SJCRH30 (cell line): Measurements from ENCODE around the gene NCBP3. TPM values are rescaled to one million over a fixed set of nuclear protein-coding genes. Genes with fewer than 3 reads are reported as not detected.

Source experiments
- DNase-seq, 2 experiments: peaks; one replicate each; pipeline ENCODE4 v3.0.0-alpha.2; 2015 to 2020
- H3K27ac ChIP-seq: fragments of 250-450 bp; sonication (Bioruptor Pico); 2 replicates; pipeline ENCODE4 v1.5.1; 2020; ENCODE audit warnings: mild to moderate bottlenecking, moderate library complexity
- H3K27me3 ChIP-seq: fragments of 250-450 bp; sonication (Bioruptor Pico); 2 replicates; pipeline ENCODE4 v1.5.1; 2020; ENCODE audit warnings: mild to moderate bottlenecking, moderate library complexity
- H3K36me3 ChIP-seq: fragments of 250-450 bp; sonication (Bioruptor Pico); 2 replicates; pipeline ENCODE4 v1.5.1; 2020; ENCODE audit warnings: mild to moderate bottlenecking, moderate library complexity
- H3K4me1 ChIP-seq: fragments of 250-450 bp; sonication (Bioruptor Pico); 2 replicates; pipeline ENCODE4 v1.5.1; 2020; ENCODE audit warnings: mild to moderate bottlenecking, moderate library complexity
- H3K4me3 ChIP-seq: fragments of 250-450 bp; sonication (Bioruptor Pico); 2 replicates; pipeline ENCODE4 v1.5.1; 2020; ENCODE audit warnings: mild to moderate bottlenecking, moderate library complexity
- H3K9me3 ChIP-seq: fragments of 250-450 bp; sonication (Bioruptor Pico); replicated peaks from 2 replicates; pipeline ENCODE4 v1.5.1; 2020; ENCODE audit warnings: mild to moderate bottlenecking, moderate library complexity
- total RNA-seq: library from RNA; depleted of rRNA; stranded (reverse); fragments of >200 nt; shearing (Covaris generic); gene quantifications from 2 replicates; pipeline ENCODE4 v1.2.3, GENCODE V29; 2014; rRNA removed

NCBP3 gene, protein sequence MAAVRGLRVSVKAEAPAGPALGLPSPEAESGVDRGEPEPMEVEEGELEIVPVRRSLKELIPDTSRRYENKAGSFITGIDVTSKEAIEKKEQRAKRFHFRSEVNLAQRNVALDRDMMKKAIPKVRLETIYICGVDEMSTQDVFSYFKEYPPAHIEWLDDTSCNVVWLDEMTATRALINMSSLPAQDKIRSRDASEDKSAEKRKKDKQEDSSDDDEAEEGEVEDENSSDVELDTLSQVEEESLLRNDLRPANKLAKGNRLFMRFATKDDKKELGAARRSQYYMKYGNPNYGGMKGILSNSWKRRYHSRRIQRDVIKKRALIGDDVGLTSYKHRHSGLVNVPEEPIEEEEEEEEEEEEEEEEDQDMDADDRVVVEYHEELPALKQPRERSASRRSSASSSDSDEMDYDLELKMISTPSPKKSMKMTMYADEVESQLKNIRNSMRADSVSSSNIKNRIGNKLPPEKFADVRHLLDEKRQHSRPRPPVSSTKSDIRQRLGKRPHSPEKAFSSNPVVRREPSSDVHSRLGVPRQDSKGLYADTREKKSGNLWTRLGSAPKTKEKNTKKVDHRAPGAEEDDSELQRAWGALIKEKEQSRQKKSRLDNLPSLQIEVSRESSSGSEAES
- total RNA-seq, result 23.3 and 25.4 TPM in 2 replicates

DNA sequence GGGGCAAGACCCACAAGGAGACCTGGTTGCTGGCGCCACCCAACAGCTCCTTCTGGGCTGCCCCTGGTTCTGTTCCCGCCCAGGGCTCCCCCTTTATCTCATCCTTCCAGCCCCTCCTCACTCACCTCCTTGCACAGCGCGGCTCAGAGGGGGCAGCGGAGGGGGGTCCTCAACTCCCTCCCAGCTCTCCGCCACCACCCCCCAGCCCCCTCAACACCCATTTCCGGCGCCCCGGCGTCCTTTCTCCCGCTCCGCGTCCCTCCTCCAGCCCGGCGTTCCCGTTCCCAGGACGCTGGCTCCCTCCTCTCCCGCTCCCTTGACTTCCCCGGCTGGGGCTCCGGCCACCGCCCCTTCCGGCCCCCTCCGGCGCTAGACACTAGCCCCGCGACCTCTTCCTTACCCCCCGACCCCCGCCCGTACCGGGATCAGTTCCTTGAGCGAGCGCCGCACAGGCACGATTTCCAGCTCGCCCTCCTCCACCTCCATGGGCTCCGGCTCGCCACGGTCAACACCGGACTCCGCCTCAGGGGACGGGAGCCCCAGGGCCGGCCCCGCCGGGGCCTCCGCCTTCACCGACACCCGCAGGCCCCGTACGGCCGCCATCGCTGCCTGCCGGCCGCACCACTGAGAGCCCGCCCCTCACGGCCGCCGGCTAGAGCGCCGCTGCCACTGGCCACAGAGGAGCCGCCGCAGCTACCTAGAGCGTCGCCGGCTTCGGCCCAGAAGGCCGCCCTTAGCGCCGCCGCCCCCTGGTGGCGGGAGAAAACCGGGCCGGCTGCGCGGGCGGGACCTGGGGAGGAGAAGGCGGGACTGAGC lies at the start of gene NCBP3:
TSS of gene NCBP3 (minus strand) at position 626 of the 816 bp plus-strand sequence. CDS start at position 603, 23 bp downstream.
- Histone ChIP-seq H3K27ac (peak within 1 kb of the TSS; percentile 78), H3K36me3 (0 out of 2 replicates have a peak, but pooled peaks cover 3% of the 10 kb centered on the region), H3K4me3 (peak within 1 kb of the TSS; percentile 90), H3K27me3 (no peaks in the 10 kb centered on the region), H3K9me3 (no peaks in the 10 kb centered on the region), H3K4me1 (peaks cover 3% of the 10 kb centered on the region; the same call in 1 of the 2 replicates)
- DNase-seq, result peak; percentile 78 to 88

DNA sequence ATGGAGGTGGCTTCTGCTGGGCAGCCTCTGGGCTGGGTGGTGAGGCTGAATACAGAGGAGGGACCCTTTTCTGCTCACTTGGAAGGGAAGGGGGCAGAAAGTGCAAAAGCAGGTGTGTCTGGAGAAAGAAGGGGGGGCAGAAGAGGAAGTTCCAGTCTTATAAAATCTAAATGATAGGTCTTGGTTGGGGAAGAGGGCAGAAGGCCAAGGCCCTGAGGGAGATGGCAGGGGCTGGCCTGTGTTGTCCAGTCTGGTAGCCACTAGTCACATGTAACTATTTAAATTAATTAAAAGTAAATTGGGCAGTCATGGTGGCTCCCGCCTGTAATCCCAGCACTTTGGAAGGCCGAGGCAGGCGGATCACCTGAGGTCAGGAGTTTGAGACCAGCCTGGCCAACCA lies 49.3 kb upstream of the NCBP3 start:
- Histone ChIP-seq H3K27me3 (no peaks in the 10 kb centered on the region), H3K4me1 (peaks cover 17% of the 10 kb centered on the region), H3K27ac (no peak overlapping the region), H3K4me3 (no peak overlapping the region), H3K36me3 (no peaks in the 10 kb centered on the region), H3K9me3 (no peaks in the 10 kb centered on the region)
- no peak for DNase-seq

- H3K36me3 ChIP-seq, result no peaks in the 10 kb centered on the region
- DNase-seq, result no peak
- no peaks in the 10 kb centered on the region for H3K27me3 ChIP-seq
- H3K4me1 ChIP-seq, result peaks cover 20% of the 10 kb centered on the region
- H3K9me3 ChIP-seq, result no peaks in the 10 kb centered on the region
- no peak overlapping the region for H3K4me3 ChIP-seq
- H3K27ac ChIP-seq, result no peak overlapping the region
Measured at GRCh38 chr17:3894911-3895343, 48.9 kb upstream of the NCBP3 start.

DNA sequence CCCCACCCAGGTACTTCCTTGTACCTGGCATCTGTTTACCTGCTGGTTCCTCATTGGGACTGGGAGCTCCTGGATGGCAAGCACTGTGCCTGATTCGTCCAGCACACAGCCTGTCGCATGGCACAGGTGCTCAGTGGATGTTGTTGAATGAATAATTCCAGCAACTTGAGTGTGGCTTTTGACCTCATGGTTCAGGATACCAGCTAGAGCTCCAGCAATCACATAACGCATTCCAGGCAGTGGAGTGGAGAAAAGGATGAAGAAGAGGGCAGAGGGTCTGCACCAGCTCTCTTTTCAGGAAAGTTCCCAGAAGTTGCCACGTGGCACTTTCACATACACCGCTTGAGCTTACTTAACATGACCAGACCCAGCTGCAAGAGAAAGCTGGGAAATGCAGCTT lies 48.1 kb upstream of the NCBP3 start:
- DNase-seq, result no peak
- Histone ChIP-seq H3K4me3 (no peak overlapping the region), H3K27ac (no peak overlapping the region), H3K9me3 (no peaks in the 10 kb centered on the region), H3K36me3 (no peaks in the 10 kb centered on the region), H3K4me1 (peaks cover 24% of the 10 kb centered on the region), H3K27me3 (no peaks in the 10 kb centered on the region)

- H3K4me1 ChIP-seq, result peaks cover 24% of the 10 kb centered on the region
- peak overlapping the region; percentile 73 for H3K4me3 ChIP-seq
Measured at GRCh38 chr17:3893720-3894116, 47.7 kb upstream of the NCBP3 start.

DNA sequence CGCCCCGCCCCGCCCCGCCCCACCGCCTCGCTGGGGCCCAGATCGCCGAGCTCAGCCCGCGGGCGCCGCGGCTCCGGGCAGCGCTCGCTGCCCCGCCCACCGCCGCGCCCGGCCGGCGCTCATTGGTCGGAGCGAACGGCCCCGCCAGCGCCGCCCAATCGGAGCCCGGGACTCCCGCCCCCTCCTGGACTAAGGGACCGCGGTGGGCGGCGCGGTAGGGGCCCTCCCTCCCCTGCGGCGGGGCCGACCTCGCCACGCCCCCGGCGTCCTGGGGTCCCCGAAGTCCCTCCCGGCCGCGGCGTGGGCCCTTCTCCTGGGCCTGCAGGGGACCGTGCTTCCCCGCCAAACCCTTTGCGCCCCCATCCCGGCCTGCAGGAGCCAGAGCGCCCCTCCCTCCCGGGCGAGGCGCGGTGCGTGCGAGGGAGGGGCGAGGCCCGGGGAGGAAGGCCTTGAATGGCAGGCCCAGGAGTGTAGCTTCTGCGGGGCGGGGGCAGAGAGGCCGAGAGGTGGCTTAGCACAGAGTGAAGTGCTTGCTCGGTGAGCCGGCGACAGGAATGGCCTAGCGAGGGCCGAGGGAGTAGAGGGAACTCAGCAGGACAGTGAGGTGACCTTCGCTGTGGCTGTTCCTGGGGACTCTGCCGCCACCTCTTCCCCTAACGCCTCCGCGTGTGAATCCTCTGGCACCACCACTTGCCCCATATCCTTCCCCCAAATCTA lies 47.1 kb upstream of the NCBP3 start, which contains the start of gene CAMKK1:
TSS of gene CAMKK1 (minus strand) at position 51 of the 717 bp plus-strand sequence. CDS start 7,366 bp downstream, outside the sequence.
- no peaks in the 10 kb centered on the region for H3K36me3 ChIP-seq
- H3K27ac ChIP-seq, result peak within 1 kb of the TSS; percentile 50
- H3K9me3 ChIP-seq, result no peaks in the 10 kb centered on the region
- H3K4me1 ChIP-seq, result peaks cover 24% of the 10 kb centered on the region
- H3K27me3 ChIP-seq, result no peaks in the 10 kb centered on the region
- peak; percentile 84 to 87 for DNase-seq
- peak within 1 kb of the TSS; percentile 73 for H3K4me3 ChIP-seq

More at GRCh38 chr17:3893720-3894116, 47.7 kb upstream of the NCBP3 start:
- DNase-seq, result no peak
- Histone ChIP-seq H3K36me3 (no peaks in the 10 kb centered on the region), H3K9me3 (no peaks in the 10 kb centered on the region), H3K27ac (peak overlapping the region; percentile 50), H3K27me3 (no peaks in the 10 kb centered on the region)

DNA sequence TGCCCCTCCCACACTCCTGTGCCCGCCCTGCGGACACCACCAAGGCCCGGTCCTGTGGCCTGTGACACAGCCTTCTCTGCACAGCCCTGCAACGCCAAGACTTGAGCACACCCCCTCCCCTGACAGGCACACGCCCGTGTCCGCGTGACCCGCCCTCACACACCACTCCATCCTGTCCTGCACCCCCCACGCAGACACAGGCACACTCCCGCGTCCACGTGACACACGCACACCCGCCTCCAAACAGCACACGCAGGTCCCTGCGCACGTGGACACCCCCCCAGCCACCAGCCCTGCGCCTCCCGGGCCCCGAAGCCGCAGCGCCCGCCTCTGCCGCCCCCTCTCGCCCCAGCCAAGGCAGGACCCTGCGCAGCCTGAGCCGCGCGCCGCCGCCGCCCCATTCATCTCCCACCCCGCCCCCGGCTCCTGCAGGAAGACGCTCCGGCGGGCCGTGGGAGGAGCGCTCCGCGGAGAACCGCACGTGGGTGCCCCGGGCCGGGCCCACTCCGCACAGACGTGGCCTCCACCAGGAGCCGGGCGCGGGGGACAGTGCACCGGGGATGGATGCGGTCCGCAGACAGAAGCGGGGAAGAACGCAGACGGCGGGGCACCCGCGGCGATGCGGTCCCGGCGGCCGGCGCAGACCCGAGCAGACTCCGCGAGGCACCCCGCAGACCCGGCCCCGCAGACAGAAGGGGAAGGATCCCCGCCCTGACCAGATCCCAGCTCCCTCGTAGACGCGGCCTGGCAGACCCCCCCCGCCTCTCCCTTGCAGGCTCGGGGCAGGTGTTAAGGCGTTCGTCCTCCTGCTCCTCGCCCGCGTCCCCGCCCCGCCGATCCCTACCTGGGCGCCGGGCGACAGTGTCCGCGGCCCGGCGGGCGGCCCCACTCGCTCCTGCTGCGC lies 46.3 kb upstream of the NCBP3 start:
- peak overlapping the region; percentile 73 for H3K4me3 ChIP-seq
- peak; percentile 33 to 34 for DNase-seq
- peaks cover 24% of the 10 kb centered on the region for H3K4me1 ChIP-seq
- H3K36me3 ChIP-seq, result no peaks in the 10 kb centered on the region
- no peaks in the 10 kb centered on the region for H3K27me3 ChIP-seq
- H3K27ac ChIP-seq, result no peak overlapping the region; the same call in 1 of the 2 replicates
- H3K9me3 ChIP-seq, result no peaks in the 10 kb centered on the region

DNA sequence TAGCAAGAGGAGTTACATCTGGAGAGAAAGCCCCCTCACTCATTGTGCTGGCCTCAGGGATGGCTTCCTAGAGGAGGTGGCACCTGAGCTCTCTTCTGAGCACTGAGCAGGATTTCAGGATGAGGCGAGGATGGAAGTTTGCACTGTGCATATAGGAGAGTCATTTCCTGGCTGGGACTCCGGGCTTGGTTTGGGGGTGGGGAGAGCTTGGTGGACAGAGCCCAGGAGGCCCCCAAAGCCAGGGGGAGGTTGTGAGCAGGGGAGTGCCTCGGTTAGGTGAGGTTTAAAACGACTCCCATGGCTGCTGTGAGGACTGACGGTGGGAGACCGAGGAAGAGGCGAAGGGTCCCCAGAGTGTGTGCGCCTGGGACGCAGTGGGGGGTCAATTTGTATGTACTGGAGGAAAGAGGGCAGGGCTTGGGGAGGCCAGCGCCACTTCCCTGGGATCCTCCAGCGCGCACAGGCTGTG lies 45.6 kb upstream of the NCBP3 start:
- DNase-seq, result no peak
- H3K9me3 ChIP-seq, result no peaks in the 10 kb centered on the region
- H3K4me1 ChIP-seq, result peaks cover 24% of the 10 kb centered on the region
- peak overlapping the region; percentile 73 for H3K4me3 ChIP-seq
- H3K27me3 ChIP-seq, result no peaks in the 10 kb centered on the region
- H3K27ac ChIP-seq, result peak overlapping the region; percentile 49; the same call in 1 of the 2 replicates
- H3K36me3 ChIP-seq, result no peaks in the 10 kb centered on the region

DNA sequence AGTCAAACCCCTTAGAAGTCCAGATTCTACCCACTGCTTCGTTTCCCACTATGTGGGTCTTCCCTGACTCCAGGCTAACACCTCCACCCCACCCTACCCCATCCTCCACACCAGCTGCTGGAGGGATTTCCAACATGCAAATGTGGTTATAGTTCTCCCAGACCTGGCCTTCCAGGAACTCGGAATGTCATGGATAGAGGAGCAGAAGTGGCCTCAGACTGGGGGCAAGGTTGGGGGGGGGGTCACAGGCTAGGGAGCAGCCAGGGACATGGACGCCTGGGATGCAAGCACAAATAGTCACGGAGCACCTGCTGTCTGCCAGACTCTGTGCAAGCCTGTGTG lies 44.8 kb upstream of the NCBP3 start:
- Histone ChIP-seq H3K27me3 (no peaks in the 10 kb centered on the region), H3K4me1 (peaks cover 24% of the 10 kb centered on the region), H3K27ac (peak overlapping the region; percentile 49), H3K9me3 (no peaks in the 10 kb centered on the region), H3K36me3 (no peaks in the 10 kb centered on the region), H3K4me3 (peak overlapping the region; percentile 18)
- peak; percentile 38 to 44 for DNase-seq

DNA sequence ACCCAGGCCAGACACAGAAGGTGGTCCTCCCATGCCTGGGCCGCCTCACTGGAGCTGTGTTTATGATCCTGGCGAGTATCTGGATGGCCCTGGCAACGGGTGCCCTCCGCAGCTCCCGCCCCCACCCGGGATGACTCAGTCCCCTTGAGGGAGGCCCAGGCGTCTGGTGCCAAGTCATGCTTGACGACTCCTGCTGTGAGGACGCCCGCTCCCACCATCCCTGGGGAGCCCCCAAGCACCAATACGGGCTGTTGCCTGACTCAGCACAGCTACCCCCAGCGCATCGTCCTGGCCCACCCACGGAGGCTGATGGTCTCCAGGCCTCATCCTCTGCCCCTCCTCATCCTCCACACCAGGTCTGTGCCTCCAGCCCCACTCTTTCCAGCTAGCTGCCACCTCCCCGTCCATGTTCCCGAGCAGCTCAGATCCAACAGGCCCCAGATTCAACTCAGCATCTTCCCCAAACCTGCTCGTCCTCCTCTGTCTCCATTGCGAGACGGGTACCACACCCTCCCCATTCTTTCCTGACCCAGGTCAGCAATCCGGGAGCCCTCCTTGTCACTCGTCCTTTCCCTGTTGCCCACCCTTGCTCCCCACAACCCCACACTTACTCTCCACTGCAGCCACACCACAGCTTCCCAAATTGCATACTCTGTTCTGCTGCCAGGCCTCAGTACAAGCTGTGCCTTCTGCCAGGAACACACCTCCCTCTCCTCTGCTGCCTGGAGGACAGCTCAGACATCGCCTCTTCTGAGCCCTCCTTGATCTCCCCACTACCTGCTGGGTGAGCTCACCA lies 44.2 kb upstream of the NCBP3 start:
- Histone ChIP-seq H3K9me3 (no peaks in the 10 kb centered on the region), H3K4me3 (peak overlapping the region; percentile 18), H3K36me3 (no peaks in the 10 kb centered on the region), H3K27ac (peak overlapping the region; percentile 49), H3K4me1 (peaks cover 24% of the 10 kb centered on the region), H3K27me3 (no peaks in the 10 kb centered on the region)
- peak; percentile 66 to 80 for DNase-seq

DNA sequence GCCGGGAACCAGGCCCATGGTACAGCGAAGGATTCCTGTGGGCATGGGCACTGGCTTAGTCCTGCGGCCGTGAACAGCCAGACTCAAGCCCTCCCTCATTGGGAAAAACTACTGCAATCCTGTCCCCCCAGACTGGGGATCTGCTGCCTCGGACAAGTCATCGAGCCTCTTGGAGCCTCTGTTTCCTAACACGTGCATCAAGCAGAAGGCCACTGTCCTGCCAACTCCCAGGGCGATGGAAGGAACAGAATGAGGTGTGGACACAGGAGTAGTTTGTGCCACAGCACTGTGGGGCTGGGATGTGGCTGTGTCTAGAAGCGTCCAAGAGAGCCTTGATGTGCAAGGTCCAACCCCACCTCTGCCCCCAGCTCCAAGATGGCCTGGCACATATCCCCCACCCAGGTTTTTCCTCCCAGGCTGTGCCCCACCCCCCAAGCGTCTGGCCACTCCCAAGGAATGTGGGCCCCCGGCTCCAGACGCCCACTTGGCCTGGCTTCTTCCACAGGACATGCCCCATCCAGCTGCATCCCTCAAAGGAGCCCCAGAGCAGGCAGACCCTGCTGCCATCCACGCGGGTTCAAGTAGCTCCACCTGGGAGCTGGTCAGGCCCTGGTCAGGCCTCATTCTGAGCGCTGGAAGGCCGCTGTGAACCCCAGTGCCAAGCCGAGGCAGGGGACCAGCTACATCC lies 43.4 kb upstream of the NCBP3 start:
- H3K27ac ChIP-seq, result peak overlapping the region; percentile 49; the same call in 1 of the 2 replicates
- peaks cover 24% of the 10 kb centered on the region for H3K4me1 ChIP-seq
- no peaks in the 10 kb centered on the region for H3K36me3 ChIP-seq
- H3K9me3 ChIP-seq, result no peaks in the 10 kb centered on the region
- no peaks in the 10 kb centered on the region for H3K27me3 ChIP-seq
- DNase-seq, result no peak
- H3K4me3 ChIP-seq, result peak overlapping the region; percentile 18
